NOMO-1 treated with dmso at 0.1 percent for 144 hours (cell line): ENCODE results near the gene WNT7A.

Experiments used
- DNase-seq: peaks from one replicate; lab custom pipeline; 2025; ENCODE audit not compliant: unreplicated experiment; lab: John Stamatoyannopoulos, UW

WNT7A gene

DNA sequence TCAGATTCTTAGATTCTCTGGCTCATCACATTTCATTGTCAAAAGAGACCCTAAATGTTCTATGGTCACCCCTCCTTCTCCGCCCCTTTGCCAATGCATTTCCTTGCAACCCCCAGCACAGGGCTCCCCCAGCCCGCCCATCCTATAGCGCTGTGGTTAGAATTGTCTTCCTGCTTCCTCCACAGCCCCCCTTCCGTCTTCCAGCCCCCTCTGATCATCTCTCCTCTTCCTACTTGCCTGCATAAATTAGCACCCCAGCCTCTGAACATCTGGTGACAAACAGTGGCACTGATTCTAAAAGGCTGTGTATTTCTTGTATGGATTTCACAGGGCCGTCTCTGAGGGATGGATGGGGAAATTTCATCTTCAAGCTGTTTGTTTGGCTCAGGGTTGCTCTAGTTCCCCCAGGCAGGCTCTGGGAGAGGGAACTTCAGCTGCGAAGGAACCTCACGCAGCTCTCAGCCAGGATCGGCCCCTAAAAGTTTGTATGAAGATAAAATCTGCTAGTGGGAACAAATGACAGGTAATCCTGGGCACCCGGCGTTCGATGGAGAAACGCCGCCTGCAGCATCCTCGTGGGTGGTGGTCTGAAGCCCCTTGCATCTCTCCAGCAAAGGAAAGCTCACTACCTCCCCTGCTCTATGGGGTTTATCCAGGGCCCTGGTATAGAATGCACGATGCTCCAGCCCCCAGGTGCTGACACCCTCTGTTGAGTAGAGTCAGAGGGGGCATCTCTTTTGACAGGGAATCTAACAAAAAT, 83.0 kb downstream of the WNT7A start:
- no peak for DNase-seq

DNA sequence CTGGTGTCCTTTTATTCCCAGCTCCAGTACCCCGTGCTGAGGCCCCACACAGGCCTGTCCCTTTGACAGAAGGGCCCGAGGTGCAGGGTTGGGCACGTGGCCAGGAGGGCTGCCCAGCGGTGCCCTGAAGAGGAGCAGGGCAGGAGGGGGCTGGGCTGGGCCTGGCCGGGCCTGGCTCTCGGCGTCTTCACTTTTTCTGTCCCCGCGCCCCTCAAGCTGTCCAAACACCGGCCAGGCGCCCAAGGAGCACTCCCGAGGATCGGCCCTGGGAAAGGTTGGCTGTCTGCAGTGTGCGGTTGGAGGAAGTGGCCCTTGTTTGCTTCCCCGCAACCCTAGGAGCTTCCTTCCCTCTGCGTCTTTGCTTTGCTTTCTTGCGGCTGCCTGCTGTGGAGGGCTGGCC, 84.1 kb downstream of the WNT7A start:
- no peak for DNase-seq

DNA sequence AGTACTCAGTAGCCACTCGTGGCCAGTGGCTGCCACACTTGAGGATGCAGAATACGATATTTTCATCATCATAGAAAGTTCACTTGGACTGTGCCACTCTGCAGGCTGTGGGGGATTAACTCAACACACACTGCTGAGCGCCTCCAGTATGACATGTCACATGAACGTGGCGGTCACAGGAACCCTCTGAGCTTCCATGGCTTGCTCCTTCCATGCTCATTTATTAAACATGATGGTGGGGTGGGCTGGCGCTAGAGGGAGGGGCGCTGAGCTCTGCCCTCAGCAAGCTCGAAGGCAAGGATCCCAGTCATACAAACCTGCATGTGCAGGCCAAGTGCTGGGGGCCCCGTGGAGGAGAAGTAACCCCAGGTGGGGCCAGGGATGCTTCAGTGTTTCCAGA, 85.5 kb downstream of the WNT7A start:
- no peak for DNase-seq

DNA sequence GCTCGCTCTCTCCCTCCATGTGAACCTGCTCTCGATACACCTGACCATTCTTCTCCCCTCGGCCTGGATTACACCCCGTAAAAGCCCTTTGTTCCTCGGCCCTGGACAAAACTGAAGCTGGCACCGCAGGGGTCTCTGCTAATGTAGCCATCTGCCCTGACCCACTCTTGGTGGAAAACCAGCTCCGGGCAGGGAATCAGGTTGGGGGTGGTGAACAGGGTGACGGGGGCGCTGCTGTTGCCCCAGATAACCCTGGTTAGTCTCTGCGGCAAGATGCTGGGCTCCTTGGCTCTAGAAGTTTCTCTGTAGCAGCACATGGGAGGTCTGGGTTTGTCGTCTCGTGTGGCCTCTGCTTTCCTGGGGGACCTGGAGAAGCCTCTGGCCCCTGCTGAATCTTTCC, 86.4 kb downstream of the WNT7A start:
- no peak for DNase-seq

DNA sequence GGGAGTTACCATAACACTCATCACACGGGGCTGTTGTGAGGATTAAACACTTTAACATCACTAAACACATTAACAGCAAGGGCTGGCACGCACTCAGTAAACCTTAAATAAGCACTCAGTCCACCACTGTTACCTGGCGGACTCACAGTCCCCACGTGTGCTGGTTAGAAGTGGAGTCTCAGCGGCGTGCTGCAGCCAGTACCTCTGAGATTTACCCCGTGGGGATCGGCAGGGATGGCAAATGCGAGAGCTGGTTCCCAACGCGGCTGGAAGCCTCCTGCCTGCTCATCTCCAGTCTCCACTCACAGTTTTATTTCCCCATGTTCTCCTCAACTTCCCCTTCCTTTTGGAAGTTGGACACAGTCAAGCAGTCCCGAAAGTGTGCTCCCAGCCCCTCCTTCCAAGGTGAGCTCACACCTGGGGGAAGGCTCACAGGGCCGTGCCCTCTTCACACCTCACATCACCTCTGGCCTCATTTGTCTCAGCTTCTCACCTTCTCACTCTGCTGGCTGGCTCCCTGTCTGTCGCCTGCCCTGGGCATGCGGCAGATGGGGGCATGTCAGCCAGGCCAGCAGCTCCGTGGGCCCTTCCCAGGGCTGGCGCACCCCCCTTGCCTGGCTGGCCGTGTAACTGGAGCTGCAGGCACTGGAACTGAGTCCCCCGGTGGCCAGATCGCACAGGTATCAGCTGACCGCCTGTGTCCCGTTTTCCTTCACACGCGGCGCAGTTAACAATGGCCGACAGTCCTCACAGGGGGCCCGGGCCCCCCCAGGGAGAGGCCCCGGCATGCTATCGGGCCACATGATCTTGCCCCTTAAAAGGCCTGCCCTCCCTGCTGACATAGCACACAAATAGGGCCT, 87.1 kb downstream of the WNT7A start:
- DNase-seq: no peak

DNA sequence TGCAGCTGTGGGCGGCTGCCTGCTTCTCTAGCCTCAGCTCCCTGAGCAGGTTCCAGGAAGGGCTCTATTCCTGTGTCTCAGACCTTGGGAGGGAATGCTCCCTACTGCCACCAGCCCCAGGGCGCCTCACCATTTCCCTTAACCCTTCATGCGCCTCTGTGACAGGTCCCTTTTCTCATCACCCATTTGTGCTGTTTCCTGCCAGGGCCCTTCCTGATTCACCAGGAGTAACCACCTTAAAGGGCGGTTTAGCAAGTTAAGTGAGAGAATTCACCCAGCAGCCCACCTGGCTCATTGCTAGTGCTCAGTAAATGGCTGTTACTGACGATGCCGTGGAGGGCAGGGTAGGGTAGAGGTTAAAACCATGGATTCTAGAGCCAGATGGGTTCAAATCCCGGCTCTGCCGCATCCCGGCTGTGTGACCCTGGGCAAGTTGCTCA, 87.8 kb downstream of the WNT7A start:
- DNase-seq: no peak

DNA sequence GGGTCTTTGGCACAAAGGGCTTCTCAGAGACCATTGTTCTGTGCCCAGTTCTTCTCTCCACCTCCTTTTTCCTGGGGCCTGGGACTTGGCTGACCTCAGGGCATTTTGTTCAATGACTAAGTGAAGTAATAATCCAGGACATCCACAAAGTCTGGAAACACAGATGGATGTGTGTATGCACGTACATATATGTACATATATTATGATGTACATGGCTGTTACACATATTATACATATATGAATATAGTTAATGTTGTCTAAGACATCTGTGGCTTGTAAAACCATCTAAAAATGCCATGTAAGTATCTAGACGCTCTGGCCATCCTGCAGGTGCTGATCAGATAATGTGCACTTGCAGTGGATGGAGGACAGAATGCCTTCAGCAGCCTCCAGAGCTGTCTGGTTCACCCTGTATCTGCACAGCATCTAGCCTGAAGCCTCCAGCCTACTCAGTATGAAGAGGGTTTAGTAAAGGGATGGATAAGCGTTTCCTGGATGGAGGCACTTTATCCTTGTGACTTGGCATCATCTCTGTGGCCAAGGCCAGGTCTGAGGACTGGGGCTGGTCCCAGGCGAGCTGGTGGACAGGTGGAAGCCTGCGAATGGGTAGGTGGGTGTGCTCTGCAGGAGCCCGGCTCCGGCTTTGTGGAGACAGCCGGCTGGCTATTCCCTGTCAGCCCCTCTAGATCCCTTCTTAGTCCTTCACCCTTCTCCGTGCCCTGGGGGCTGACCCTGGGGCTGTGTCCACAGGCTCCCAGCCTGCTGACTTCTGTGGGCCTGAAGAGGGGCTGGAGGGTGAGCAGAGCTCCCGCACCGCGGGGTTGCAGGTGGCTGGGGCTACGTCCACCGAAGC, 88.4 kb downstream of the WNT7A start:
- no peak for DNase-seq

DNA sequence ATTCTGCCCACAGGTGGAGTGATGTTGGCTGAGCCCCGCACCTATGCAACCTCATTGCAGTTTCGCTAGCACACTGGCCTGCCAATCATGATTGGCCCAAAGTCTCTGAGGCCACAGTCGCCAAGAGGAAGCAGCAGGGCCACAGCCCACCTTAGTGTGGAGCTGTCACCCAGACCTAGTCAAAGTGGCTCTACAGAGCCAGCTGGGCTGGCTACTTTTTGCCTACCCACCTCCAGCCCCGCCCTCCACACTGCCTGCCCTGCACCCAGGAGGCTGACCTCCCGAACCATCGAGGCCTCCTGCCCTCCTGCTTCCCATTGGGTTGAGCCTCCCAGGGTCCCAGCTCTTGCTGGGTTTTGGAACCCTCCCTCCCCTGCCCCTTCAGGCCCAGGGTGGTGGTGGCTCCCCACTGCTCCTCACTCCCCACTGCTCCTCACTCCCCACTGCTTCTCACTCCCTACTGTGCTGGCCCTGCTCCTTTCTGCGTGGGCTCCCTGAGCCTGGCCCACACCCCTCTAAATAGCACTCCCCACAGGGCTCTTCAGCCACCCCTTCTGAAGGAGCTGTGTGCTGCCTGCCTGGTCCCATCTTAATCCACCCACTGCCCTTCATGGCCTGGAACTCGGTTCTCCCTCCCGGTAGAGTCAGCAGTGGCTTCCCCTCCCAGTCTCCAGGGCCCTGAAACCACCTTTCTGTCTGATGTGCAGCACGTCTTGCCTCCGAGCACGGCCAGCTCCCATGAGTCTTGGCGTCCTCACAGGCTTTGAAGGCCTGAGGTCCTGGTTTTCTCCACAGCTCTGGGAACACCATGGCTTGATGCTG, 89.3 kb downstream of the WNT7A start:
- DNase-seq: no peak

DNA sequence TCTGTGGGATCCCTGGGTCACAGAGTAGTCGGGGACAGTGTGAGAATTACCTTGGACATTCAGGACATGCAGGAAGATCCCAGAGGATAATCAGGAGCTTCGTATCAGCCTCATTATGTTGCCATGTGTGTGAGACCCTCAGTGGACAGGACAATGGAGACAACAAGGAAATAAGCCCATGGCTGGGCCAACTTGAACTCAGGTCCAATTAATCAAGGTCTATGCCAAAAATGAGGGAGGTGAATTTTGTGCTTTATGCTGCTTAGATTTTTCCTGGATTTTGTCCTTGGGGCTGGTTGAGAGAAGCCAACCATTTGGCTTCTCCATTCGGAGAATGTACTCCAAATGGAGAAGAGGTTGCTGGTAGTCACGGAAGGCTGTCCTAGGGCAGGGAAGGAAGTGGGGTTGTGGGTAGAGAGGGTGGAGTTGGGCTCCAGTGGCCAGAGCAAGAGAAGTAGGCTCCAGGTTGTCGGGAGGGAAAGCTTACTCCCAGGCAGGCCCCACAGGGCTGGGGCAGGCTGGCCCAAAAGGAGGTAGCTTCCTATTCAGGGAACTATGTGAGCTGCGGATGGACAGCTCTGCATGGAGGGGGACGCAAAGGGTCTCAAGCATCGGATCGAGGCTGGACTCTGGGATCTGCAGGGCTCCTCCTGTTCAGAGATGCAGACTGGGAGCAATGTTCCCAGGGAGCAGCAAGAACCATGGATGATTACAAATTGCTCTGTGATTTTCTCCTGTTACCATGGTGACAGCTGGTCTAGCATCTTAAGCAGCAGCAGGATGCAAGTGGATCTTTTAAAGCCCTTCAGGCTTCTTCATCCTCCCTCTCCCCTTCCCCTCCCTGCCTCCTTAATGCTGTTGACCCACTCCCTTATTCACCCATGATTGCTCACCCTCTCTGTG, 91.1 kb downstream of the WNT7A start:
- DNase-seq: no peak

DNA sequence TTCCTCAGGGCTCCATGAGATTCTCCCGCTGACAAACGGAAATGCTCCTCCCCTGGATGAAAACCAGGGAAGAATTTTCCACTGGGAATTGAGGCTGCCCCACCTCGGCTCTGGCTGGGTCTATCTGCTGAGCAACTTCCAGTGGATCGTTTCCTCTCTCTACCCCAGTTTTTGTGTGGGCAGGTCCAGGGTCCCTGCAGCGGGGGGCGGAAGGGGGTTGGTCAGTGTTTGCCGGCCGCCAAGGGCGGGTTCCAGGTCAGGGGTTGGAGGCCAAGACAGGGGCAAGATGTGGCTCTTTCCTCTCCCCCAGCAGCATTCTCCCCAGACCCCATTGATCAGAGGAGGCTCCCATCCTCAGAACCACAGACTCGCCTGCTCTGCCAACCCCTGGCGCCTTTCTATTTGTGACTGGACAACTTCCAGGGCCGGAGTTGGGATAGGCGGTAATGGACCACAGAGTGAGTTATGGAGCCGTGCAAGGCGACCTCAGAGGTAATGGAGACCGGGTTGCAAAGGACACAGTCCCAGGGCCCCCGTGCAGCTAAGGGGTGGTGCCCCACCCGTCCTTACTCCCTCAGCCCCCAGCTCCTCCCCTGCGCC, 92.2 kb downstream of the WNT7A start:
- DNase-seq: no peak

DNA sequence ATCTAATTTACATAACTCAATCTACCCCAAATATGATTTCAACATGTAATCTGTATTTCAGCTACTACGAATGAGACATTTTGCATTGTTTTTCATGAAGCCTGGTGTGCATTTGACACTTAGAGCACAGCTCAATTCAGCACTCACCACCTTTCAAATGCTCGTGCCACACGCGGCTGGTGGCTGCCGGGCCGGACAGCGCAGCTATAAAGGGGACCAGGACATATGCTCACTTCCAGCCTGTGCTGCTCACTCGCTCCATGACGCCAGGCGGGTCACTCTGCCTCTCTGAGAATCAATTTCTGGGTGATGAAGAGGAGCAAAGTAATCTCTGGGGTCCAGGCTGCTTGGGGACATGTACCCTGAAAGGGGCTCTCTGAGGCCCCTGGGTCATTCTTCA, 93.1 kb downstream of the WNT7A start:
- DNase-seq: no peak

DNA sequence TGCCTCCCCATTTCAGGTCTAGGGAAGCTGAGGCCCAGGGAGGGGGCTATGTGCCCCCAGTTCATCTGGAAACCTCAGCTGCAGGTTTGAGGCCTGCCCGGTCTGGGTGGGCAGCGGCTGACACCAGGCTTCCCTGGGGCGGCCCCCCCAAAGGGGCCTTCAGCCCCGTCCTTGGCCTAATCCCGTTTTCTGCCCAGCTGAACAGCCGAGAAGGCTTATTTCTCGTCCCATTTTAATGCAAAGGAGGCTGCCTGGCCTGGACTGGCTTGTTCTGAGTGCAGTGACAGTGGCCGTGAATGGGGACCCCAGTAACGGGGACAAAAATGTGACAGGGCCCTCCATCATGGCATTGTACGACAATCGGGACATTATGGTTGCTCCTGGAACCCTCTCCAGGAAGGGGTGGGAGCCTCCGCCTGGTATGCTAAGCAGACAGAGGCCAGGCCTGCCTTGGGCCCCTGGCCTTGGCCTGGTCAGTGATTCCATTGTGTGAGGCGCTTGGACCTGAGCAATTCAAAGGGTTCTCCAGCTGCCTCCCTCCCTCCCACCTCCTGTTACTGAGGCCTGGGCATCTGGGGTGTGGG, 93.9 kb downstream of the WNT7A start:
- no peak for DNase-seq

DNA sequence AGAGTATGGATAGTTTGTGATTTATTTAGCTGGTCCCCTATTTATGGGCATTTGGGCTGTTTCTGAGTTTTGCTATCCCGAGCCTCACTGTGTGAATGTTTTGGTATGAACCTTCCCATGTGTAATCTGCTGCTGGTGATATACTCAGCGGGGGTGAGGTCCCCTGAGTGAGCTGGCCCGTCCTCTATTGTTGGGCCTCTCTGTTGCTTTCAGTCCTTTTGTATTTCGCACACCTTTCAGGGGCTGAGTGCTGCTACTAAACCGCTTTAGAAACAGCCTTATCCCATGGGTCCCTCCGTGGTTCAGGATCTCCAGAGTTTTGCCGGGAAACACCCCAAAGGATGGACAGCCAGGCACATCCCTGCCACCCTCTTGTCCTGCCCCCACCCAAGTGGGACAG, 94.5 kb downstream of the WNT7A start:
- DNase-seq: no peak

DNA sequence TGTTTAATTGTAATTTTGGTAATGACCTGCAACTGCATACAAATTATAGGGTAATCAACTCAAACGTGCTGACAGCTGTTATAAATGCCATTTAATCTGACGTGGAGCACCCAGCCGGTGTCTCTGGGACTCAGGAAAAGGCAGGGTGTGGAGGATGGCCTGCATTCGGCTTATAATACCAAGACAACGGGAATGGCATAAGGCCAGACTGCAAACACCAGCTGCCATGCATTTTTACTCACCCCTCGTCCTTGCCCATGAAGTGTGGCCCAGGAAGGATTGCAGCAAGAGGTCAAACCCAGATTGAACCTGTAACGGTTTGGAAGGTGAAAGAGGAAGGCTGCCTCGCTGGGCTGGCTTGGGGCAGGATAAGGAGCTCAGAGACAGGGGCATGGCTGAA, 96.4 kb downstream of the WNT7A start:
- DNase-seq: no peak

DNA sequence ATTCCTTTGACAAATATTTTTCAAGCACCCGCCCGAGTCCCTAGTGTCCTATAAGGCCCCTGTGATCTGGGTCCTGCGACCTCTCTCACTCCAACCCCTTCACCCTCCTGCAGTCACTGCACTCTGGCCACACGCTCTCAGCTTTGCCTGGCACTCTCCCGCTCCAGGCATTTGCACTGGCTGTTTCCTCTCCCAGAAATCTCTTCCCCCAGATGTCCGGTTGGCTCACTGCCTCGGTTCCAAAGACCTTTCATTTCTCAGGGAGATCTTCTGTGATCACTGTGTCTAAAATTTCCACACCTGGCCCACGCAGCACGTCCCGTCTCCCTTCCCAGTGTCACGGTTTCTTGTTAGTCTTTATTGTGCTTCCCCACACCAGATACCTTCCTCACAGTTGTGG, 97.4 kb downstream of the WNT7A start:
- no peak for DNase-seq

DNA sequence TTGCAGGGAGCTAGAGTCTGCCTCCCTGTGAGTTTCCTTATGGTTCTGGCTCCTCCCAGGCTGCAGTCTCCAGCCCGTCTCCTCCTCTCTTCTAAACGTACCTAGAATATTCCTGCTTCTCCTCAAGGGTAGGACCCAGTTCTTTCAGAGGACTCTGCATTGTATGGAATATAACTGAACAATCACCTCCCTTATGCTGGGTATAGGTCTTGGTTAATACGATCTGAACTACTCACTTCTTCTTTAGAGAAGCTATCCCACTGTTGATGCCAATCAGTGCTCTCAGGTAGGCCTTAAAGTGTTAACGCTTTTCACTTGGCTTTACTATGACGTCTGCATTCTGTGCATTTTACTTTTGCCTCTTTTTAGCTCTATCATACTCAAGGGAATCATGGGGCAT, 98.5 kb downstream of the WNT7A start:
- no peak for DNase-seq

DNA sequence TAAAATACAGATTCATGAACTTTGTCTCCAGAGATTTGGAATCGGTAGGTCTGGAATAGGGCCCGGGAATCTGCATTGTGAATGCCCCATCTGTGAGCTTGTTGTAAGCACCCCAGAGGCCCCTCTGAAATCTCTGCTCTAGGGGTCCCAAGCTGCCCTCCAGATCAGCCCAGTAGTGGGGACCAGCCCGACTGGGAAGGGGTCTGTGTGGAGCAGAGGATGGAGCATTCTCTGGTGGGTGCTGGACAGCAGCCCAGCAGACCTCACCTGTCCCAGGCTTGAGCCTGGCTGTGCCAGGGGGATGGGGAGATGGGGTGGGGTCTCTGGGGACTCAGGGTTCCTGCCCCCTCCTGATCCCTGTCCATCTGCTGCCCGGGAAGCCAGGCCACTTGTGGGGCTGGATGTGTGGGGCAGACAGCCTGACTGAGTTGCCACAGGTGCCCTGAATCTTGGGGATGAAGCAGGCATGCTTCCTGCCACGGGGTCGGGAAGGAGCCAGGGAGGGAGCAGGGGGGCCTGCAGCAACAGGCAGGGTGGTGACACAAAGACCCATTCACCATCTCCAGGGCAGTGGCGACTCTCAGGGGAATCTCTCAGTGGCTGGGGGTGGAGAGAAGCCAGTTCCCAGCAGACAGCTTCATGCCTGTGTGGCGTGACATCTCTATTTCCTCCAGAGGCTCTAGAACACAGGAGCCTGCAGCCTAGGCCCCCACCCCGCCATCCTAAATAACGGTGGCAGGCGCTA, 99.3 kb downstream of the WNT7A start:
- no peak for DNase-seq
